ENCODE data around the gene PRDM16.

- TF ChIP-seq, protein P1, sequence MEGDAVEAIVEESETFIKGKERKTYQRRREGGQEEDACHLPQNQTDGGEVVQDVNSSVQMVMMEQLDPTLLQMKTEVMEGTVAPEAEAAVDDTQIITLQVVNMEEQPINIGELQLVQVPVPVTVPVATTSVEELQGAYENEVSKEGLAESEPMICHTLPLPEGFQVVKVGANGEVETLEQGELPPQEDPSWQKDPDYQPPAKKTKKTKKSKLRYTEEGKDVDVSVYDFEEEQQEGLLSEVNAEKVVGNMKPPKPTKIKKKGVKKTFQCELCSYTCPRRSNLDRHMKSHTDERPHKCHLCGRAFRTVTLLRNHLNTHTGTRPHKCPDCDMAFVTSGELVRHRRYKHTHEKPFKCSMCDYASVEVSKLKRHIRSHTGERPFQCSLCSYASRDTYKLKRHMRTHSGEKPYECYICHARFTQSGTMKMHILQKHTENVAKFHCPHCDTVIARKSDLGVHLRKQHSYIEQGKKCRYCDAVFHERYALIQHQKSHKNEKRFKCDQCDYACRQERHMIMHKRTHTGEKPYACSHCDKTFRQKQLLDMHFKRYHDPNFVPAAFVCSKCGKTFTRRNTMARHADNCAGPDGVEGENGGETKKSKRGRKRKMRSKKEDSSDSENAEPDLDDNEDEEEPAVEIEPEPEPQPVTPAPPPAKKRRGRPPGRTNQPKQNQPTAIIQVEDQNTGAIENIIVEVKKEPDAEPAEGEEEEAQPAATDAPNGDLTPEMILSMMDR (IDR thresholded peaks at IDR 0.05; ENCODE audit: control extremely low read depth in 1 of 3, insufficient read depth in 1 of 3, low read depth in 1 of 3, low read length in 3 of 3): no peak
- TF ChIP-seq EGR1 (IDR thresholded peaks at IDR 0.05; ENCODE audit: borderline replicate concordance, low read depth, low read length) (no peak), POLR2AphosphoS5 (IDR thresholded peaks at IDR 0.05; ENCODE audit: low read depth, low read length) (no peak)
These were observed 152.4 kb downstream of the PRDM16 start for GRCh38 chr1:3221112-3222041.

Measured in H1 (cell line).